Measurements from ENCODE around the gene LYL1.

DNA sequence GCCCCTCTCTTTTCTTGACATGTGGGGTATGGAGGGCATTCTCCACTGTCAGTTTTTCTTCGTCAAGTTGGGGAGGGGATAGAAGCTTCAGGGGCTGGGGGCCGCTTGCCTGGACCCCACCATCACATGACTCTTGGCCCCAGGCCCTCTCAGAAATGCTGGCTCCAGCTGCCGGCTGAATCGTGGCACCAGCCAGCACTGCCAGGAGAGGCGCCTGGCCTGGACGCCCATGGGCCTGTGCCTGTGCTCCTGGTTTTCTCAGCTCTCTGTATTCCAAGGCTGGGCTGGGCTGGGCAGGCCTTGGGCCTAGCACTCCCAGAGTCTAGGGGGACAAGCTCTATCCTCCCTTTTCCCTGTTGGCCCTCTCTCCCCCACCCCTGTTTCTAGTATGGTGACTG, 38.6 kb downstream of the LYL1 start:
- TF ChIP-seq EZH2phosphoT487 (IDR thresholded peaks at IDR 0.05), result no peak
- TF ChIP-seq, protein P1, sequence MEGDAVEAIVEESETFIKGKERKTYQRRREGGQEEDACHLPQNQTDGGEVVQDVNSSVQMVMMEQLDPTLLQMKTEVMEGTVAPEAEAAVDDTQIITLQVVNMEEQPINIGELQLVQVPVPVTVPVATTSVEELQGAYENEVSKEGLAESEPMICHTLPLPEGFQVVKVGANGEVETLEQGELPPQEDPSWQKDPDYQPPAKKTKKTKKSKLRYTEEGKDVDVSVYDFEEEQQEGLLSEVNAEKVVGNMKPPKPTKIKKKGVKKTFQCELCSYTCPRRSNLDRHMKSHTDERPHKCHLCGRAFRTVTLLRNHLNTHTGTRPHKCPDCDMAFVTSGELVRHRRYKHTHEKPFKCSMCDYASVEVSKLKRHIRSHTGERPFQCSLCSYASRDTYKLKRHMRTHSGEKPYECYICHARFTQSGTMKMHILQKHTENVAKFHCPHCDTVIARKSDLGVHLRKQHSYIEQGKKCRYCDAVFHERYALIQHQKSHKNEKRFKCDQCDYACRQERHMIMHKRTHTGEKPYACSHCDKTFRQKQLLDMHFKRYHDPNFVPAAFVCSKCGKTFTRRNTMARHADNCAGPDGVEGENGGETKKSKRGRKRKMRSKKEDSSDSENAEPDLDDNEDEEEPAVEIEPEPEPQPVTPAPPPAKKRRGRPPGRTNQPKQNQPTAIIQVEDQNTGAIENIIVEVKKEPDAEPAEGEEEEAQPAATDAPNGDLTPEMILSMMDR (IDR thresholded peaks at IDR 0.05), result no peak
